ENCODE data around the gene ACSL5. TPM values are rescaled to one million over a fixed set of nuclear protein-coding genes. Genes with fewer than 3 reads are reported as not detected.

The ACSL5 gene
- total RNA-seq, 1 donor from 2014 or later: 53.5 TPM

DNA sequence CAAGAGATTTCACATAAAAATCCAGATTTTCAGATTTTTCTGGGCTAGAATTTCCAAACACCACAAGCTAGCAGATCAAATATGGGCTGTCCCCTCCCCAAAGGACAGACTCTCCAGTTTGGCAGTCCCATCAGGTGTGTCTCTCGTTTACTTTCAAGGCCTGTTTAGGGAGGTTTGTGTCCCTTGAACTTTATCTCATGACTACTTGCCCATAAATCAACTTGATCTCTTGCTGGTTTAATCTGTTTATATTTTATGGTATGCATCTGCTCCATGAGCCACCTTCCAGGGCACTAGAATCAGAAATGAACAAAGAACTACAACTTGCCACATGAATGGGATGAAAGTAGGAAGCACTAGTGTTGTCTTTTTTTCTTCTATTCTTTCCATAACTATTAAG is 67.6 kb downstream of the ACSL5 start:
- no peaks in the 10 kb centered on the region for H3K9me3 Mint-ChIP-seq
- peaks cover 71% of the 10 kb centered on the region for H3K36me3 Mint-ChIP-seq (ENCODE audit: low read depth)
- TF ChIP-seq, protein P1, sequence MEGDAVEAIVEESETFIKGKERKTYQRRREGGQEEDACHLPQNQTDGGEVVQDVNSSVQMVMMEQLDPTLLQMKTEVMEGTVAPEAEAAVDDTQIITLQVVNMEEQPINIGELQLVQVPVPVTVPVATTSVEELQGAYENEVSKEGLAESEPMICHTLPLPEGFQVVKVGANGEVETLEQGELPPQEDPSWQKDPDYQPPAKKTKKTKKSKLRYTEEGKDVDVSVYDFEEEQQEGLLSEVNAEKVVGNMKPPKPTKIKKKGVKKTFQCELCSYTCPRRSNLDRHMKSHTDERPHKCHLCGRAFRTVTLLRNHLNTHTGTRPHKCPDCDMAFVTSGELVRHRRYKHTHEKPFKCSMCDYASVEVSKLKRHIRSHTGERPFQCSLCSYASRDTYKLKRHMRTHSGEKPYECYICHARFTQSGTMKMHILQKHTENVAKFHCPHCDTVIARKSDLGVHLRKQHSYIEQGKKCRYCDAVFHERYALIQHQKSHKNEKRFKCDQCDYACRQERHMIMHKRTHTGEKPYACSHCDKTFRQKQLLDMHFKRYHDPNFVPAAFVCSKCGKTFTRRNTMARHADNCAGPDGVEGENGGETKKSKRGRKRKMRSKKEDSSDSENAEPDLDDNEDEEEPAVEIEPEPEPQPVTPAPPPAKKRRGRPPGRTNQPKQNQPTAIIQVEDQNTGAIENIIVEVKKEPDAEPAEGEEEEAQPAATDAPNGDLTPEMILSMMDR (IDR thresholded peaks at IDR 0.05): no peak
- no peak for DNase-seq
- intact Hi-C loops (cut with micrococcal nuclease): no loop called here
- peaks cover 21% of the 10 kb centered on the region for H3K4me1 Mint-ChIP-seq
- CTCF ChIA-PET: no interaction called here
- H3K27ac Mint-ChIP-seq: no peak overlapping the region
- H3K4me3 Mint-ChIP-seq: no peak overlapping the region
- ATAC-seq (ENCODE audit: low read depth): no peak
- no peaks in the 10 kb centered on the region for H3K27me3 Mint-ChIP-seq
- POLR2A ChIA-PET: no interaction called here

- ChIA-PET CTCF (no interaction called here), POLR2A (no interaction called here)
- Mint-ChIP-seq H3K27ac (no peak overlapping the region), H3K36me3 (ENCODE audit: low read depth) (peaks cover 72% of the 10 kb centered on the region), H3K4me3 (no peak overlapping the region), H3K4me1 (peaks cover 21% of the 10 kb centered on the region), H3K9me3 (no peaks in the 10 kb centered on the region), H3K27me3 (no peaks in the 10 kb centered on the region)
- TF ChIP-seq, protein P1 (IDR thresholded peaks at IDR 0.05): no peak
- intact Hi-C loops (cut with micrococcal nuclease): no loop called here
- ATAC-seq (ENCODE audit: low read depth) (no peak), DNase-seq (no peak)
Measured at GRCh38 chr10:112442063-112442462, 68.1 kb downstream of the ACSL5 start.

GRCh38 chr10:112446055-112446854 is 72.3 kb downstream of the ACSL5 start:
- intact Hi-C loops (cut with micrococcal nuclease): loop anchor here (1.0 to 2.0 kb wide), 3 partner anchors 27 to 1879 kb away; partner anchors contain the start of genes GPAM and SMC3
- TF ChIP-seq, protein P1 (IDR thresholded peaks at IDR 0.05): no peak
- no peaks in the 10 kb centered on the region for H3K9me3 Mint-ChIP-seq
- peak overlapping the region; percentile 89 for H3K4me3 Mint-ChIP-seq
- H3K4me1 Mint-ChIP-seq: peaks cover 41% of the 10 kb centered on the region
- no peak for ATAC-seq (ENCODE audit: low read depth)
- no peak for DNase-seq
- peaks cover 64% of the 10 kb centered on the region for H3K36me3 Mint-ChIP-seq (ENCODE audit: low read depth)
- H3K27me3 Mint-ChIP-seq: no peaks in the 10 kb centered on the region
- CTCF ChIA-PET: interaction anchor here (1.2 kb wide), 1 partner anchor 26 kb away, joined by 7 read pairs; no protein-coding TSS in a partner anchor
- POLR2A ChIA-PET: interaction anchor here (0.8 to 1.9 kb wide), 7 partner anchors 11 to 1527 kb away, joined by 3 to 21 read pairs (median 4); partner anchors contain the start of genes BBIP1, GPAM and SHOC2
- peak overlapping the region; percentile 90 for H3K27ac Mint-ChIP-seq

GRCh38 chr10:112446855-112447619 is 73.1 kb downstream of the ACSL5 start, which contains the start of the genes VTI1A and ZDHHC6:
VTI1A (plus strand) TSS chr10:112447215; CDS start chr10:112447374, 159 bp downstream.
ZDHHC6 (minus strand) TSS chr10:112446914; CDS start chr10:112445436, 1,478 bp downstream.
- peaks cover 44% of the 10 kb centered on the region for H3K4me1 Mint-ChIP-seq
- peak; percentile 81 for DNase-seq
- H3K27me3 Mint-ChIP-seq: no peaks in the 10 kb centered on the region
- peak; percentile 88 for ATAC-seq (ENCODE audit: low read depth)
- peak within 1 kb of the TSS; percentile 90 for H3K27ac Mint-ChIP-seq
- TF ChIP-seq, protein P1 (IDR thresholded peaks at IDR 0.05): no peak
- intact Hi-C loops (cut with micrococcal nuclease): loop anchor here (1.0 to 2.0 kb wide), 4 partner anchors 26 to 1880 kb away; partner anchors contain the start of genes GPAM and SMC3
- ChIA-PET CTCF (interaction anchor here (0.6 to 1.2 kb wide), 2 partner anchors 25 to 266 kb away, joined by 3 to 7 read pairs; no protein-coding TSS in a partner anchor), POLR2A (interaction anchor here (0.7 to 1.9 kb wide), 13 partner anchors 10 to 1528 kb away, joined by 3 to 21 read pairs (median 3); partner anchors contain the start of genes BBIP1, GPAM and SHOC2)
- H3K36me3 Mint-ChIP-seq (ENCODE audit: low read depth): peaks cover 56% of the 10 kb centered on the region
- H3K9me3 Mint-ChIP-seq: no peaks in the 10 kb centered on the region
- H3K4me3 Mint-ChIP-seq: peak within 1 kb of the TSS; percentile 89
